ENCODE results near the gene C1orf116.

DNA sequence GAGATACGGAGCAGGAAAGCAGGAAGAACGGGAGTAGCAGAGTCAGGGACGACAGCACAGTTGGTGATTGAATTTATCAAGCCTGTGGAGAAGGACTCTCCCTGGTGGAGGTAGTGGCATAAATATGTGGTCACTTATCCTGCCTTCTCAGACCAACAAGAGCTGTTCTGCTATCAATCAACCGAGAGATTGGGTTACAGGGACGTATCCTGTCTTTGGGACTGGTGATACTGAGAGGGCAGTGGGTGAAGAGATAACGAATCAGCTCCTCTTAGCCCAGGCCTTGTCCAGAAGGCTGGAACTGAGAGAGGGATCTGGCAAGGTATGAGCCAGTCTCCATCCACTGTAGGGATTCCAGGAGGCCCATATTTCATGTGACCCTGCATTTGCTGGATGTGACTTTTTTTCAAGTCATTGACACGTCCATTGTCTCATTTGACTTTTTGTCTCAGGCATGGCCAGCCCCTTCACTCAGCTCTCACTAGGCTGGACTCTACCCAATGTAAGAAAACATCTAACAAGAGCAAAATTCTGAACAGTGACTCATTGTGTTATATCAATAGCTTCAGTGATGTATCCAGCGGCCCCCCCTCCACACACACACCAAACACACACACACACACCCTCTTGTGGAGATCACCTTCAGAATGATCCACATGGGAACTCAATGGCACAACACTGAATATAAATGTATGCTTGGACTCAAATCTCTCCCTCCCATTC is 11.3 kb downstream of the C1orf116 start:
- TF ChIP-seq CTCF (IDR thresholded peaks at IDR 0.05 in 8 of 11, conservative IDR thresholded peaks at IDR 0.05 in 3 of 11) = no peak
- no peak for TF ChIP-seq POLR2A (IDR thresholded peaks at IDR 0.05)
- no peak for TF ChIP-seq POLR2AphosphoS5 (IDR thresholded peaks at IDR 0.05)

All from spleen (tissue), 7 donors.